Tibial artery (tissue), 4 donors: ENCODE measurements around the gene ABRAXAS1.
A peak's percentile ranks its signal among the peaks of the same experiment; 100 is the strongest.

Source experiments
- DNase-seq, 2 donors: peaks; one replicate each; pipeline ENCODE4 v3.0.0-alpha.2; 2019
- H3K27ac ChIP-seq, 2 donors: fragments of 200-600 bp; sonication (generic) in 1 of 2; 1 replicate in 1 of 2; 2 replicates in 1 of 2; pipeline ENCODE4 v1.5.1; 2018 to 2019; ENCODE audit warnings: mild to moderate bottlenecking in 1 of 2
- H3K27me3 ChIP-seq, 2 donors: fragments of 200-600 bp; sonication (generic) in 1 of 2; one replicate each; pipeline versions ENCODE4 v1.5.1 to v1.6.0; 2016 to 2019
- H3K36me3 ChIP-seq, 3 donors: fragments of 200-600 bp; sonication (generic) in 2 of 3; one replicate each; pipeline ENCODE4 v1.5.1; 2016 to 2019; ENCODE audit warnings: mild to moderate bottlenecking in 2 of 3
- H3K4me1 ChIP-seq, 4 donors: fragments of 200-600 bp; sonication (generic) in 2 of 4; 1 replicate in 3 of 4; 2 replicates in 1 of 4; pipeline ENCODE4 v1.5.1; 2016 to 2019
- H3K4me3 ChIP-seq, 2 donors: fragments of 200-600 bp; sonication (generic) in 1 of 2; 1 replicate in 1 of 2; 2 replicates in 1 of 2; pipeline ENCODE4 v1.5.1; 2018 to 2019; ENCODE audit warnings: mild to moderate bottlenecking in 2 of 2
- H3K9me3 ChIP-seq, 3 donors: fragments of 200-600 bp; sonication (generic) in 1 of 3; one replicate each; pipeline ENCODE4 v1.5.1; 2016 to 2019
- intact Hi-C: fragments of 100-400 bp; cut with DNase I; formaldehyde crosslinking; loops from one replicate; pipeline ENCODE4 v1.15.0; 2023; ENCODE audit warnings: low total_unique reads
- TF ChIP-seq, protein P1 (sequence below), 2 experiments: fragments of 200-600 bp in 1 of 2; fragments of 450-650 bp in 1 of 2; IDR thresholded peaks; one replicate each; pipeline ENCODE4 v1.5.1; 2017 to 2019; ENCODE audit warnings: antibody characterized with exemption in 2 of 2, mild to moderate bottlenecking in 1 of 2, moderate library complexity in 1 of 2

ABRAXAS1 gene

DNA sequence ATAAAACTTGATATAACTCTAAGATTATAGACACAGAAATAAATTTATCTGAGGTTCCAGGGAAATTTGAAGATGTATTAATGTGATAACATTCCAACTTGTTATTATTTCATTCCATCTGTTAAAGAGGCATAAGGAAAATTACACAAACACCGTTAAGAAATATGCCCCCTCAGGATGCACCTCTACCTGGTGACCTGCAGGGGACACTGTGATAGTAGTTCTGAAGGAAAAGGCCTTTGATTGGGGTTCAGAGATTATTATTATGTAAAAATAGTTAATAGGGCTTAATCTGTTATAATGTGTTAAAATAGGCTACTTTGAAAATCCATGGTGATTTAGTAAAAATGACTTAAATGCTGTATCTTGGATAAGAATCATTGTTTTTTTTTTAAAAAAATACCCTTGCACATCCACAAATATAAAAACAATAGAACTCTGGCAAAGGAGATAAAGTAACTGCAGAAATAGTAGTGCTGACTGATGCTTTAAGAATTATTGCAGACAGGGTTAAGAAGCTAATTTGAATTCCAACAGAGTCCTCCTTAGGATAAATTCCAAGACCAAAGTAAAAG is 6.1 kb upstream of the ABRAXAS1 start:
- H3K36me3 ChIP-seq: no peaks in the 10 kb centered on the region
- H3K4me1 ChIP-seq: peaks cover 0 to 2% (median 0%) of the 10 kb centered on the region in 4 donors
- H3K27ac ChIP-seq: no peak overlapping the region
- H3K9me3 ChIP-seq: no peaks in the 10 kb centered on the region
- DNase-seq: no peak
- TF ChIP-seq, protein P1, sequence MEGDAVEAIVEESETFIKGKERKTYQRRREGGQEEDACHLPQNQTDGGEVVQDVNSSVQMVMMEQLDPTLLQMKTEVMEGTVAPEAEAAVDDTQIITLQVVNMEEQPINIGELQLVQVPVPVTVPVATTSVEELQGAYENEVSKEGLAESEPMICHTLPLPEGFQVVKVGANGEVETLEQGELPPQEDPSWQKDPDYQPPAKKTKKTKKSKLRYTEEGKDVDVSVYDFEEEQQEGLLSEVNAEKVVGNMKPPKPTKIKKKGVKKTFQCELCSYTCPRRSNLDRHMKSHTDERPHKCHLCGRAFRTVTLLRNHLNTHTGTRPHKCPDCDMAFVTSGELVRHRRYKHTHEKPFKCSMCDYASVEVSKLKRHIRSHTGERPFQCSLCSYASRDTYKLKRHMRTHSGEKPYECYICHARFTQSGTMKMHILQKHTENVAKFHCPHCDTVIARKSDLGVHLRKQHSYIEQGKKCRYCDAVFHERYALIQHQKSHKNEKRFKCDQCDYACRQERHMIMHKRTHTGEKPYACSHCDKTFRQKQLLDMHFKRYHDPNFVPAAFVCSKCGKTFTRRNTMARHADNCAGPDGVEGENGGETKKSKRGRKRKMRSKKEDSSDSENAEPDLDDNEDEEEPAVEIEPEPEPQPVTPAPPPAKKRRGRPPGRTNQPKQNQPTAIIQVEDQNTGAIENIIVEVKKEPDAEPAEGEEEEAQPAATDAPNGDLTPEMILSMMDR (IDR thresholded peaks at IDR 0.05): peak; percentile 22 to 40
- intact Hi-C loops: no loop called here
- H3K4me3 ChIP-seq: no peak overlapping the region
- H3K27me3 ChIP-seq: peaks cover 0 to 3% of the 10 kb centered on the region in 2 donors

DNA sequence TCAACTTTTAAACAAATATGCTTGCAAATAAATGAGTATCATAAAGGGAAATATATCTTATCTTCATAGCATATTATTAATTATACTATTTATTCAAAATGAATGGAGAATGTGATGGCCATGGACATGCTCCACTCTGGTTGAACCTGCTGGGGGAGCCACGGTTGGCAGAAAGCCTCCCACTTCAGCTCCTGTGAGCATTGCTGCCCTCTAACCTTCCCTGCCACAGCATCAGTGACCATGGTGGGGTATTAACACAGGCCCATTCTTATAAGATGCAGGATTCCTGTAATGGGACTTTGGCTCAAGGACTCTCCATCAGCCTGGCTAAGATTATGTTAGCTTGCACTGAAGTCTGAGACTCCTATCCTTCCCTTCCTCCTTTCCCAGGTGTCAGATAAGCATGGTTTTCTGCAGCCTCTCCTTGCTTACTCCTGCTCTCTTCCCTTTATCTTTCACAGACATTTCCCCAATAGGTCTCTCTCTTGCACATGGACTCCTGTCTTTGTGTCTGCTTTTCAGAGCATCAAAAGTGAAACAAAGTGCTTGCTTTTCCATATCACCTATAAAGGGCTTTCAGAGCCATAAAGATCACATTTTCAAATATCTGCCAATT is 4.9 kb upstream of the ABRAXAS1 start:
- Histone ChIP-seq H3K9me3 (no peaks in the 10 kb centered on the region), H3K4me3 (no peak overlapping the region), H3K36me3 (no peaks in the 10 kb centered on the region), H3K27me3 (peaks cover 0 to 3% of the 10 kb centered on the region in 2 donors), H3K4me1 (peaks cover 0 to 9% (median 3%) of the 10 kb centered on the region in 4 donors), H3K27ac (no peak overlapping the region)
- intact Hi-C loops: no loop called here
- DNase-seq: no peak
- TF ChIP-seq, protein P1 (IDR thresholded peaks at IDR 0.05): no peak

DNA sequence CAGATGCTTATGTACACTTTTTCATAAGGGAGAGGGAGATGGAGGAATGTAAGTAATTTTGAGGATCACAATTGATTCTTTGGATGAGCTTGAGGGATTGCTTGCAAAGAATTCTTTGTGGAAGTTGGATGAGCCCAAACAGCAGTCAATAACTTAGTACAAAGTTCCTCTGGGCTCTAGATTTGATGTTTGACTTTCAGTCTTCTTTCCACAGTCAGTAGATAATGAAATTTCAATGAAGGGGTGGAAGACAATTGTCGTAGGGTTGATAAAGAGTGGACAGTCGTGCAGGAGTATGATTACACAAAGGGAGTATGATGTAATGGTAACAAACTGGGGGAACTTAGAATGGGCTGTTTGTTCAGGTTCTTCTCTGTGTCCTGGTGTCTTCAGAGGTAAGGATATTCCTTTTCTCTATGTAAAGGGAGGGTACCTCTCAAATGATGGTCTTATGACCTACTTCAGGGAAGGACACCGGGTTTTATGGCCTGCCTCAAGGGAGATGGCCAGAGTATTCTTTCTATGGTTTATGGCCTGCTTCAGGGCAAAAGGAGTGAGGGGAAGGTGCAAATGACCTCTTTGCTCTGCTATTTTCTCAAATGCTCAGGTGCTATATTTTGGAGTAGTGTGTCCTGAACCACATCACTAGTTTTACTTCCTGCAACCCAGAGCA is 1.7 kb upstream of the ABRAXAS1 start:
- TF ChIP-seq, protein P1 (IDR thresholded peaks at IDR 0.05): no peak
- DNase-seq: no peak
- Histone ChIP-seq H3K4me3 (no peak overlapping the region), H3K27me3 (no peaks in the 10 kb centered on the region), H3K4me1 (peaks cover 0 to 20% (median 7%) of the 10 kb centered on the region in 4 donors), H3K9me3 (no peaks in the 10 kb centered on the region), H3K27ac (peak overlapping the region; percentile 70 to 84), H3K36me3 (no peaks in the 10 kb centered on the region)
- intact Hi-C loops: no loop called here

DNA sequence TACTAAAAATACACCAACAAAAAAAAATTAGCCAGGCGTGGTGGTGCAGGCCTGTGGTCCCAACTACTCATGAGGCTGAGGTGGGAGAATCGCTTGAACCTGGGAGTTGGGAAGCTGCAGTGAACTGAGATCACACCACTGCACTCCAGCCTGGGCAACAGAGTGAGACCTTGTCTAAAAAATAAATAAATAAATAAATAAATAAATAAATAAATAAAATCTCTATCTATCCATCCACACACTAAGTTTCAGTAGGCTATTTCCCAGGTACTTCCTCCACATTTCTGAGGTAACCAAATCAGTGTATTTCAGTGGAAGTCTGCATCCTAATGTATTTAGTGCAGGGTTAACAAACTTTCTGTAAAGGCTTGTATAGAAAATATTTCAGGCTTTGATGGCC is 10.9 kb downstream of the ABRAXAS1 start:
- Histone ChIP-seq H3K27ac (no peak overlapping the region), H3K36me3 (peaks cover 14 to 21% (median 15%) of the 10 kb centered on the region in 3 donors), H3K9me3 (no peaks in the 10 kb centered on the region), H3K4me1 (no peaks in the 10 kb centered on the region), H3K27me3 (no peaks in the 10 kb centered on the region), H3K4me3 (no peak overlapping the region)
- intact Hi-C loops: no loop called here
- TF ChIP-seq, protein P1 (IDR thresholded peaks at IDR 0.05): no peak
- DNase-seq: no peak

DNA sequence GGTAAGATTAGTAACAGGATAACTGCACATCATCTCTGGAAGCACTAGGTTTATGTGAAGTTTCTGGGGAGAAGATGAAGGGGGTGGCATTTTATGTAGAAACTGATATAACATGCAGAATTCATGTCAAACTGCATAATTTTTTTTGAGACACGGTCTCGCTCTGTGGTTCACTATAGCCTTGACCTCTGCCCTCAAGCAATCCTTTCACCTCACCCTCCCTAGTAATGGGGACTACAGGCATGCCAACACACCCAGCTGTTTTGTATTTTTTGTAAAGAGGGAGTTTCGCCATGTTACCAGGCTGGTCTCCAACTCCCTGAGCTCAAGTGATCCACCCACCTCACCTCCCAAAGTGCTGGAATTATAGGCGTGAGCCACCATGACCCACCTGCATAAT is 11.5 kb downstream of the ABRAXAS1 start:
- no peaks in the 10 kb centered on the region for H3K4me1 ChIP-seq
- no peak overlapping the region for H3K27ac ChIP-seq
- no peaks in the 10 kb centered on the region for H3K9me3 ChIP-seq
- H3K4me3 ChIP-seq: no peak overlapping the region
- no peak for DNase-seq
- intact Hi-C loops: no loop called here
- TF ChIP-seq, protein P1 (IDR thresholded peaks at IDR 0.05): no peak
- no peaks in the 10 kb centered on the region for H3K27me3 ChIP-seq
- peaks cover 14 to 25% (median 19%) of the 10 kb centered on the region in 3 donors for H3K36me3 ChIP-seq
